Ishikawa (cell line): ENCODE measurements around the gene TPD52L1.

Experiments used
- CEBPB ChIP-seq: IDR thresholded peaks from 2 replicates; pipeline ENCODE4 v1.6.1; 2012
- CREB1 ChIP-seq: IDR thresholded peaks from 2 replicates; pipeline ENCODE4 v1.6.1; 2012; ENCODE audit warnings: low read depth
- EGR1 ChIP-seq: IDR thresholded peaks from 2 replicates; pipeline ENCODE4 v1.6.1; 2012
- EP300 ChIP-seq: IDR thresholded peaks from 2 replicates; pipeline ENCODE4 v1.6.1; 2012; ENCODE audit warnings: borderline replicate concordance
- FOXM1 ChIP-seq: IDR thresholded peaks from 2 replicates; pipeline ENCODE4 v1.6.1; 2012; ENCODE audit warnings: low read depth, borderline replicate concordance
- NFIC ChIP-seq: IDR thresholded peaks from 2 replicates; pipeline ENCODE4 v1.6.1; 2012
- RAD21 ChIP-seq: IDR thresholded peaks from 2 replicates; pipeline ENCODE4 v1.6.1; 2012; ENCODE audit warnings: low read depth
- TAF1 ChIP-seq: IDR thresholded peaks from 2 replicates; pipeline ENCODE4 v1.6.1; 2012; ENCODE audit warnings: low read depth, mild to moderate bottlenecking
- TCF12 ChIP-seq: IDR thresholded peaks from 2 replicates; pipeline ENCODE4 v1.6.1; 2012; ENCODE audit warnings: low read depth
- TEAD4 ChIP-seq: IDR thresholded peaks from 2 replicates; pipeline ENCODE4 v1.6.1; 2012
- YY1 ChIP-seq: IDR thresholded peaks from 2 replicates; pipeline ENCODE4 v1.6.1; 2012; ENCODE audit warnings: low read depth
- ZBTB7A ChIP-seq: IDR thresholded peaks from 2 replicates; pipeline ENCODE4 v1.6.1; 2012; ENCODE audit warnings: low read depth
- TF ChIP-seq, protein P1 (sequence below): IDR thresholded peaks from 2 replicates; pipeline ENCODE4 v1.6.1; 2012
- TF ChIP-seq, protein P2 (sequence below): IDR thresholded peaks from 2 replicates; pipeline ENCODE4 v1.6.1; 2012; ENCODE audit warnings: low read depth, mild to moderate bottlenecking
- TF ChIP-seq, protein P3 (sequence below): IDR thresholded peaks from 2 replicates; pipeline ENCODE4 v1.6.1; 2012

Gene TPD52L1

DNA sequence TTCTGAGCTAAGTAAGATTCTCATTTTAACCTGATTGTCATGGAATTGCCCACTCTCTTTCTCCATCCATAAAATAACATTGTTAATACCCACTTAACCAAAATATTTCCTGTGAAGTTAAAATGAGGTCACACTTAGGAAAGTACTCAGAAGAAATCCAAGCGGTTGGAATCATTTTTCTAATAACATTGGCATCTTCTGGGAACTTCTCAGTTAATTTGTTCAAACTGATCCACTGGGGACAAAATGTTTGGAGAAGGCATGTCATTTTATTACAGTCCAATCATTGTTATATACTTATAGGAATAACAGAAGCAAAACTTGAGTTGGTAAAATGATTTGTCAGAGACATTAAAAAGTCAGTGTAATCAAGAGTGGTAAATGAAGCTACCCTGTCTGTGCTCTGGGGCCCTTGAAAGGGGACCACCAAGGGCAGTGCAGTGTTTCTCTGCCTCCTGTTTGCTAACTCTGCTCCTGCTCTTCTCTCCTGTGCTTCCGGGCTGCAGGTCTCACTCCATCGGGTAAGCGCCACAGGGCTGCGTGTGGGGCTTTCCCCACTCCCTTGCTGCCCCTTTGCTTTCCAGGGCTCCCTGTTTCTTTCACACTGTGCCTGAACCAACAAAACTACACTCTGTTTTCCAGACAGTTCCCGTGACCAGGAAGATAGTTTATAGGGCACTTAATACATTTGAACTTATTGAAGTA is 98.1 kb downstream of the TPD52L1 start:
- TF ChIP-seq TEAD4 (no peak), EP300 (no peak), TCF12 (no peak), ZBTB7A (no peak), RAD21 (no peak)
- TF ChIP-seq, protein P1, sequence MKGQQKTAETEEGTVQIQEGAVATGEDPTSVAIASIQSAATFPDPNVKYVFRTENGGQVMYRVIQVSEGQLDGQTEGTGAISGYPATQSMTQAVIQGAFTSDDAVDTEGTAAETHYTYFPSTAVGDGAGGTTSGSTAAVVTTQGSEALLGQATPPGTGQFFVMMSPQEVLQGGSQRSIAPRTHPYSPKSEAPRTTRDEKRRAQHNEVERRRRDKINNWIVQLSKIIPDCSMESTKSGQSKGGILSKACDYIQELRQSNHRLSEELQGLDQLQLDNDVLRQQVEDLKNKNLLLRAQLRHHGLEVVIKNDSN = no peak
- TF ChIP-seq, protein P2, sequence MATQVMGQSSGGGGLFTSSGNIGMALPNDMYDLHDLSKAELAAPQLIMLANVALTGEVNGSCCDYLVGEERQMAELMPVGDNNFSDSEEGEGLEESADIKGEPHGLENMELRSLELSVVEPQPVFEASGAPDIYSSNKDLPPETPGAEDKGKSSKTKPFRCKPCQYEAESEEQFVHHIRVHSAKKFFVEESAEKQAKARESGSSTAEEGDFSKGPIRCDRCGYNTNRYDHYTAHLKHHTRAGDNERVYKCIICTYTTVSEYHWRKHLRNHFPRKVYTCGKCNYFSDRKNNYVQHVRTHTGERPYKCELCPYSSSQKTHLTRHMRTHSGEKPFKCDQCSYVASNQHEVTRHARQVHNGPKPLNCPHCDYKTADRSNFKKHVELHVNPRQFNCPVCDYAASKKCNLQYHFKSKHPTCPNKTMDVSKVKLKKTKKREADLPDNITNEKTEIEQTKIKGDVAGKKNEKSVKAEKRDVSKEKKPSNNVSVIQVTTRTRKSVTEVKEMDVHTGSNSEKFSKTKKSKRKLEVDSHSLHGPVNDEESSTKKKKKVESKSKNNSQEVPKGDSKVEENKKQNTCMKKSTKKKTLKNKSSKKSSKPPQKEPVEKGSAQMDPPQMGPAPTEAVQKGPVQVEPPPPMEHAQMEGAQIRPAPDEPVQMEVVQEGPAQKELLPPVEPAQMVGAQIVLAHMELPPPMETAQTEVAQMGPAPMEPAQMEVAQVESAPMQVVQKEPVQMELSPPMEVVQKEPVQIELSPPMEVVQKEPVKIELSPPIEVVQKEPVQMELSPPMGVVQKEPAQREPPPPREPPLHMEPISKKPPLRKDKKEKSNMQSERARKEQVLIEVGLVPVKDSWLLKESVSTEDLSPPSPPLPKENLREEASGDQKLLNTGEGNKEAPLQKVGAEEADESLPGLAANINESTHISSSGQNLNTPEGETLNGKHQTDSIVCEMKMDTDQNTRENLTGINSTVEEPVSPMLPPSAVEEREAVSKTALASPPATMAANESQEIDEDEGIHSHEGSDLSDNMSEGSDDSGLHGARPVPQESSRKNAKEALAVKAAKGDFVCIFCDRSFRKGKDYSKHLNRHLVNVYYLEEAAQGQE = no peak
- TF ChIP-seq, protein P3, sequence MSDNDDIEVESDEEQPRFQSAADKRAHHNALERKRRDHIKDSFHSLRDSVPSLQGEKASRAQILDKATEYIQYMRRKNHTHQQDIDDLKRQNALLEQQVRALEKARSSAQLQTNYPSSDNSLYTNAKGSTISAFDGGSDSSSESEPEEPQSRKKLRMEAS = no peak

DNA sequence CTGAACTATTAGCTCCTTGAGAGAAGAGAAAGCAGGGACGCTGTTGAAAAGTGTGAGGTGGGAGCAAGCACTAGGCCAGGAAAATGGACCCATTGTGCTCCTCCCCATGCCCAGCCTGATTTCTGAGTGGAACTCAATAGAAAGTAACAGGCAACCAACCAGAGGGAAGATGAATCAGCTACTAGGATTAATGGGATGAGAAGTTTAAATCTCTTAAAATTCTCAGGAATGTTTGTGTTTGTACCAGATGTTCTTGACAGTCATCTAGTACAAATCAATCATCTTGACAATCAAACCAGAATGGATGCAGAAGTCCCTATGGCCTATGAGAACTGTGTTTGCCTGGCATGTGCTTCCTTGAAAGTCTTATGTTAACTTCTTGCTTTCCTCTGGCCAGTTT is 99.3 kb downstream of the TPD52L1 start:
- TF ChIP-seq YY1 = no peak

DNA sequence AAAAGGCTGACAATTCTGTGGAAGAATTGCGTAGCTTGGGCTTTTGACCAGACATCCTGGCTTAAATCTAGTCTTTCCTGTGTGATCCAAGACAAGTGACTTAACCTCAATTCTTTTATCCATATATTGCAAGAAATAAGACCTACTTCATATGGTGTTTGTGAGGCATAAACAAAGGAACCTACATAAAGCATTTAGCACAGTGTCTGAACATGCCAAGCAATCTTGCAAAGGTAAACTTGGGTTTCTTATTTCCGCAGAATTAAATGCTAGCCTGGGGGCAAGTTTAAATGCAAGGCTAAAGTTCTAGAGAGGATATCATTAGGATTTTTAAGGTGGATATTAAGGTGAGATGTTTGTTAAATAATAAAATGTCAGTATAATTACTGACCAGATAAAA is 100.3 kb downstream of the TPD52L1 start:
- TF ChIP-seq, protein P1 = no peak
- TF ChIP-seq, protein P3 = no peak
- TF ChIP-seq FOXM1 = no peak

DNA sequence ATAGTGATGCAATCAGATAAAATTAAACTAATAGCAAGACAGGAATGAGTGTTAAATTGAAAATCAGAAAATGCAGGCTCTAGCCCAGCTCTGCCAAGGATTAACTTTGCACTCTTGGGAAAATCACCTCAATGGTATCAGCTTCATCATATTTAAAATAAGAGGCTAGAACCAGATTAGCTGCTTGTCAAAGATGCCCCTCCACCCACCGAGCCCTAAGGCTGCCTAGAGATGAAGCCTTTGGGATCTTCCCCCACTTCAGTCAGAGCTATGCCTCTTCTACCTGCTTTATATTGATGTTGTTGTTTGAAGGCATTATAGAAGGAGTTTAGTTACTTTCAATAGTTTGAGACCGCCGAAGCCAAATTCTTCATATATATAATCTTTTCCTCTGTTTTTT is 100.7 kb downstream of the TPD52L1 start:
- no peak for TF ChIP-seq YY1
- TF ChIP-seq NFIC = no peak
- no peak for TF ChIP-seq TEAD4
- TF ChIP-seq, protein P3 = no peak
- TF ChIP-seq, protein P1 = no peak
- no peak for TF ChIP-seq ZBTB7A
- TF ChIP-seq, protein P2 = no peak
- no peak for TF ChIP-seq FOXM1
- TF ChIP-seq EP300 = no peak
- TF ChIP-seq TAF1 = no peak
- TF ChIP-seq CREB1 = no peak
- no peak for TF ChIP-seq EGR1

DNA sequence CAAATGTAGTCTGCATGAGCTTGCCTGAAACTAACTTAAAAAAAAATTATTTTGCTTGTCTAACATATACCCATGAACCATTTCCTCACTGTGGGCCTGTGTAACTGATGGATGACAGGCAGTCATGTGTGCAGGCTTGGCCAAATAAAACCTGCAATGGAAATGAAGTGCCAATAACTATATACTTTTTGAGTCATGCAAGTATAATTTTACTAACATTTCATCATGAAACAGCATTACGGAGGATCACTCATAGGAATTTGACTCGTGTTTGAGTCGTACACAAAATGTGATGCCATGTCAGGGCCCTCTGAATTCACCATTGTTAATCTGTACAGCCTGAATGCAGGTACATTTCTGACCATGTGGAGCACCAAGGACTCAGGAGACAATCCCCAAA is 101.6 kb downstream of the TPD52L1 start:
- no peak for TF ChIP-seq CREB1

DNA sequence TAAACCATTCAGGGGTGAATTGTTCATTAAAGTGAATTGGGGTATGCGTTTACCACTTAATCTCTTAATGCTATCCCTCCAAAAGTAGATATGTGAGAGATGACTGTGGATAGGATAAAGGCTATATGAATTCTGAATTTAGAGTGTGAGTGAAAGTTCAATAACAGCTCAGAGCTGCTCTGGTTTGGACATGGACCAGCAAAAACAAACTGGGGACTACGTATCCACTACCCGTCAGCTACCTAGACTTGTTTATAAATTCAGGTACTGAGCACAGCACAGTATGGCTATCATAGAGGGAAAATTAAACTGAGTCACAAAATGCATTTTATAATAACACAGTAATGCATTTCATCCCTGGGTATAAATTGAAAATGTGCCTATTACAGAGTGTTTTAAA is 103.8 kb downstream of the TPD52L1 start:
- TF ChIP-seq RAD21 (no peak), ZBTB7A (no peak), YY1 (no peak), NFIC (no peak), CEBPB (no peak)
- TF ChIP-seq, protein P2 = no peak
